GM10248 (cell line): ENCODE measurements around the gene TREM1.
"Not testable (repeated sequence)": the region's sequence is repeated elsewhere in the genome, so short reads cannot be mapped to it uniquely, and the experiment has no call there.

Experiments
- CTCF ChIA-PET: fragments of 300-600 bp; sonication (Branson Sonifier 250); formaldehyde crosslinking; extraction: SDS; loops from one replicate; lab custom pipeline; 2021; ENCODE audit warnings: antibody characterized with exemption; lab: Yijun Ruan, JAX
- POLR2A ChIA-PET: fragments of 350-650 bp; sonication (Branson Sonifier 250); formaldehyde crosslinking; extraction: SDS; loops from one replicate; lab custom pipeline; 2020; ENCODE audit warnings: antibody characterized with exemption; lab: Yijun Ruan, JAX
- DNase-seq: peaks from one replicate; pipeline ENCODE4 v3.0.0; 2012; ENCODE audit errors: extremely low spot score
- CTCF ChIP-seq: IDR thresholded peaks from 2 replicates; pipeline ENCODE4 v1.5.1; 2012; ENCODE audit warnings: mild to moderate bottlenecking, low read depth; ENCODE audit errors: extremely low read depth, missing control alignments, control extremely low read depth

The TREM1 gene

GRCh38 chr6:41247882-41248705 lies 38.4 kb downstream of the TREM1 start:
- no peak for TF ChIP-seq CTCF
- POLR2A ChIA-PET, result no interaction called here
- DNase-seq, result no peak
- CTCF ChIA-PET, result interaction anchor here (1.3 to 1.7 kb wide), 2 partner anchors 59 to 219 kb away, joined by 3 read pairs; no protein-coding TSS in a partner anchor

- DNase-seq, result no peak
- no peak for TF ChIP-seq CTCF
- CTCF ChIA-PET, result interaction anchor here (1.3 to 1.7 kb wide), 2 partner anchors 59 to 218 kb away, joined by 3 read pairs; no protein-coding TSS in a partner anchor
- POLR2A ChIA-PET, result no interaction called here
Observed at GRCh38 chr6:41247288-41247865, 39.1 kb downstream of the TREM1 start.

- CTCF ChIA-PET, DNase-seq, POLR2A ChIA-PET: not testable (repeated sequence)
Observed at GRCh38 chr6:41246529-41246928, 40.0 kb downstream of the TREM1 start.

- TF ChIP-seq CTCF, result no peak
- POLR2A ChIA-PET, result no interaction called here
- no peak for DNase-seq
- CTCF ChIA-PET, result interaction anchor here (0.9 kb wide), 1 partner anchor 129 kb away, joined by 3 read pairs; no protein-coding TSS in a partner anchor
Observed at GRCh38 chr6:41239467-41240159, 46.9 kb downstream of the TREM1 start.

- DNase-seq, result no peak
- no peak for TF ChIP-seq CTCF
- CTCF ChIA-PET, result interaction anchor here (1.7 kb wide), 1 partner anchor 83 kb away, joined by 4 read pairs; no protein-coding TSS in a partner anchor
- POLR2A ChIA-PET, result no interaction called here
Observed at GRCh38 chr6:41237128-41237527, 49.4 kb downstream of the TREM1 start.

- CTCF ChIA-PET, result interaction anchor here (1.5 kb wide), 1 partner anchor 356 kb away, joined by 3 read pairs; no protein-coding TSS in a partner anchor
- POLR2A ChIA-PET, result no interaction called here
- no peak for DNase-seq
Observed at GRCh38 chr6:41236276-41236675, 50.2 kb downstream of the TREM1 start.

More at GRCh38 chr6:41236276-41236675, 50.2 kb downstream of the TREM1 start:
- TF ChIP-seq CTCF, result no peak
